Psoas muscle (tissue), 8 donors: ENCODE results near the gene PEX11G. TPM values are rescaled to one million over a fixed set of nuclear protein-coding genes. Genes with fewer than 3 reads are reported as not detected.

Experiments
- ATAC-seq, 4 donors: fragments of 200-7000 bp; cut with Tn5 transposase; one replicate each; pipeline ENCODE4 v1.9.1; 2020; ENCODE audit warnings: moderate library complexity in 3 of 4, mild to moderate bottlenecking in 2 of 4
- DNase-seq, 2 donors: peaks; one replicate each; pipeline ENCODE4 v3.0.0-alpha.2; 2020
- H3K27ac ChIP-seq: fragments of 200-600 bp; one replicate; pipeline ENCODE4 v1.8.0; 2022
- H3K27me3 ChIP-seq, 3 donors: fragments of 200-600 bp in 1 of 3; one replicate each; pipeline versions ENCODE4 v1.6.1 to v1.8.0; 2013 to 2022; ENCODE audit warnings: low read length in 2 of 3, mild to moderate bottlenecking in 2 of 3, moderate library complexity in 1 of 3; ENCODE audit not compliant: insufficient read depth in 3 of 3
- H3K36me3 ChIP-seq, 2 donors: fragments of 200-600 bp in 1 of 2; one replicate each; pipeline versions ENCODE4 v1.6.1 to v1.8.0; 2013 to 2022; ENCODE audit warnings: low read depth in 1 of 2, mild to moderate bottlenecking in 1 of 2, moderate library complexity in 1 of 2; ENCODE audit not compliant: insufficient read depth in 1 of 2
- H3K4me1 ChIP-seq: fragments of 200-600 bp; one replicate; pipeline ENCODE4 v1.8.0; 2022
- H3K4me3 ChIP-seq: fragments of 200-600 bp; one replicate; pipeline ENCODE4 v1.8.0; 2022; ENCODE audit warnings: mild to moderate bottlenecking
- H3K9me3 ChIP-seq: fragments of 200-600 bp; one replicate; pipeline ENCODE4 v1.8.0; 2022
- WGBS, 3 donors: extraction: QIAGEN DNeasy Blood & Tissue Kit; methylation state at CpG; one replicate each; pipeline versions ENCODE4 v1.1.6 to v1.1.7; 2013; 5-methylcytosine and 5-hydroxymethylcytosine counted together
- intact Hi-C, 2 donors: fragments of 100-400 bp; cut with DNase I; formaldehyde crosslinking; loops; one replicate each; pipeline versions ENCODE4 v1.11.0 to v1.14.2; 2022
- polyA plus RNA-seq, 3 donors: library from polyadenylated mRNA; stranded (reverse); fragments of 200-250 nt; gene quantifications; one replicate each; pipeline ENCODE4 v1.2.3, GENCODE V29; 2013
- total RNA-seq, 4 donors: library from RNA; stranded (reverse); fragmentation: NEBNext Ultra II Directional in 2 of 4; extraction: Animal tissue kit (Norgen Biotek cat#: 25700) in 2 of 4; gene quantifications; one replicate each; pipeline versions ENCODE4 v1.2.1 to v1.2.4, GENCODE V29; 2021 to 2023
- TF ChIP-seq, protein P1 (sequence below): fragments of 200-600 bp; IDR thresholded peaks from one replicate; pipeline ENCODE4 v1.8.0; 2022; ENCODE audit warnings: antibody characterized with exemption
- donor health status: healthy with polysubstance abuse.
- donor health status: DM: no; HTN: no; CAD: no; lungs with moderate emphysema.
- donor health status: Bipolar disorder and iron deficiency.
- donor health status: healthy.
- donor health status: DM: yes; HTN: yes; CAD: no.
- donor health status: DM: no; HTN: no; CAD: no.
- donor health status: DM: no; HTN: no; CAD: no.
- donor health status: DM: yes; HTN: yes; CAD: no.

The PEX11G gene
- total and polyA plus RNA-seq, 7 donors, result 1.0 to 1.4 (median 1.1) TPM

DNA sequence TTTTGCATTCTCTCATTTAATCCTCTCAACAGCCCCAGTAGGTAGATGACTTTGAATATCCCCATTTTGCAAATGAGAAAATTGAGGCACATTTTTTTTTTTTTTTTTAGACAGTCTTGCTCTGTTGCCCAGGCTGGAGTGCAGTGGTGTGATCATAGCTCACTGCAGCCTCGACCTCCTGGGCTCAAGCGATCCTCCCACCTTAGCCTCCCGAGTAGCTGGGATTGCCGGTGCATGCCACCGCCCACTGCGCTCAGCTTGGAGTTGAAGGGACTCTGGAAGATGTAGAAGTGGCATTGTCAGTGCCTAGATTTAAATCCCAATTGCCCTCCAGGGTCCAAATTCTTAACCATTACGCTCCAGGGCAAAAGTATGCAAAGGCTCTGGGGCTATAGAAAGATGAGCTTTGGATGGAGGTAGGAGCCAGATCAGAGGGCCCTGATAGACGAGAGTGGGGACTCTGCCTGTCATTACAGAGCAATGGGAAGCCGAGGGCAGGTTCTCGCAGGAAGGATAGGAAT is 32.8 kb upstream of the PEX11G start:
- DNase-seq, result no peak
- intact Hi-C loops, result loop anchor here in 1 of 2 donors (10.0 kb wide), 1 partner anchor 127 kb away; no protein-coding TSS in a partner anchor

DNA sequence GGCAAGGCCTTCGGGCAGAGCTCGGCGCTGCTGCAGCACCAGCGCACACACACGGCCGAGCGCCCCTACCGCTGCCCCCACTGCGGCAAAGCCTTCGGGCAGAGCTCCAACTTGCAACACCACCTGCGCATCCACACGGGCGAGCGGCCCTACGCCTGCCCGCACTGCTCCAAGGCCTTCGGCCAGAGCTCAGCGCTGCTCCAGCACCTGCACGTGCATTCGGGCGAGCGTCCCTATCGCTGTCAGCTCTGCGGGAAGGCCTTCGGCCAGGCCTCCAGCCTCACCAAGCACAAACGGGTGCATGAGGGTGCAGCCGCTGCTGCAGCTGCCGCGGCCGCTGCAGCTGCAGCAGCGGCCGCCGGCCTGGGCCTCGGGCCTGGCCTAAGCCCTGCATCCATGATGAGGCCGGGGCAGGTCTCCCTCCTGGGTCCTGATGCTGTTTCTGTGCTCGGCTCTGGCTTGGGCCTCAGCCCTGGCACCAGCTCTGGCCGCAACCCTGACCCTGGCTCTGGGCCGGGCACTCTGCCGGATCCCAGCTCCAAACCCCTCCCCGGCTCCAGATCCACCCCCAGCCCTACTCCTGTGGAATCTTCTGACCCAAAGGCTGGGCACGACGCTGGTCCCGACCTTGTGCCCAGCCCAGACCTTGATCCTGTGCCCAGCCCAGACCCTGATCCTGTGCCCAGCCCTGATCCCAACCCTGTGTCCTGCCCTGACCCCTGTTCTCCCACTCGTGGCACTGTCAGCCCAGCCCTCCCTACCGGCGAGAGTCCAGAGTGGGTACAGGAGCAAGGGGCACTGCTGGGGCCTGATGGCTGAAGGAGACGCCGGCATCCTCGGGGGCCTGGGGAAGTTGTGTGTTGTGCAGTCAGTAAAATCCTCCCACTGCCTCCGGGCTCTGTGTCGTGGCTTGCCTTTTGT is 31.6 kb upstream of the PEX11G start:
- Histone ChIP-seq H3K4me1 (peaks cover 27% of the 10 kb centered on the region), H3K9me3 (no peaks in the 10 kb centered on the region), H3K4me3 (no peak overlapping the region), H3K27me3 (no peaks in the 10 kb centered on the region), H3K27ac (no peak overlapping the region), H3K36me3 (peaks cover 0 to 25% of the 10 kb centered on the region in 2 donors)
- intact Hi-C loops, result loop anchor here in 1 of 2 donors (10.0 kb wide), 1 partner anchor 126 kb away; no protein-coding TSS in a partner anchor
- WGBS, 3 donors, result 70 to 81% (median 70%) methylated on average over 50 to 51 of the region's 51 CpGs
- DNase-seq (no peak), ATAC-seq (no peak)
- TF ChIP-seq, protein P1, sequence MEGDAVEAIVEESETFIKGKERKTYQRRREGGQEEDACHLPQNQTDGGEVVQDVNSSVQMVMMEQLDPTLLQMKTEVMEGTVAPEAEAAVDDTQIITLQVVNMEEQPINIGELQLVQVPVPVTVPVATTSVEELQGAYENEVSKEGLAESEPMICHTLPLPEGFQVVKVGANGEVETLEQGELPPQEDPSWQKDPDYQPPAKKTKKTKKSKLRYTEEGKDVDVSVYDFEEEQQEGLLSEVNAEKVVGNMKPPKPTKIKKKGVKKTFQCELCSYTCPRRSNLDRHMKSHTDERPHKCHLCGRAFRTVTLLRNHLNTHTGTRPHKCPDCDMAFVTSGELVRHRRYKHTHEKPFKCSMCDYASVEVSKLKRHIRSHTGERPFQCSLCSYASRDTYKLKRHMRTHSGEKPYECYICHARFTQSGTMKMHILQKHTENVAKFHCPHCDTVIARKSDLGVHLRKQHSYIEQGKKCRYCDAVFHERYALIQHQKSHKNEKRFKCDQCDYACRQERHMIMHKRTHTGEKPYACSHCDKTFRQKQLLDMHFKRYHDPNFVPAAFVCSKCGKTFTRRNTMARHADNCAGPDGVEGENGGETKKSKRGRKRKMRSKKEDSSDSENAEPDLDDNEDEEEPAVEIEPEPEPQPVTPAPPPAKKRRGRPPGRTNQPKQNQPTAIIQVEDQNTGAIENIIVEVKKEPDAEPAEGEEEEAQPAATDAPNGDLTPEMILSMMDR, result no peak

More for the DNA sequence above, 32.8 kb upstream of the PEX11G start:
- peaks cover 0 to 33% of the 10 kb centered on the region in 2 donors for H3K36me3 ChIP-seq
- no peaks in the 10 kb centered on the region for H3K27me3 ChIP-seq
- TF ChIP-seq, protein P1, result no peak
- WGBS, 3 donors, result 45 to 47% (median 47%) methylated on average over 10 of the region's 10 CpGs
- H3K4me3 ChIP-seq, result peak overlapping the region; percentile 88
- H3K9me3 ChIP-seq, result no peaks in the 10 kb centered on the region
- peak overlapping the region; percentile 57 for H3K27ac ChIP-seq
- peaks cover 26% of the 10 kb centered on the region for H3K4me1 ChIP-seq
- ATAC-seq, result no peak

DNA sequence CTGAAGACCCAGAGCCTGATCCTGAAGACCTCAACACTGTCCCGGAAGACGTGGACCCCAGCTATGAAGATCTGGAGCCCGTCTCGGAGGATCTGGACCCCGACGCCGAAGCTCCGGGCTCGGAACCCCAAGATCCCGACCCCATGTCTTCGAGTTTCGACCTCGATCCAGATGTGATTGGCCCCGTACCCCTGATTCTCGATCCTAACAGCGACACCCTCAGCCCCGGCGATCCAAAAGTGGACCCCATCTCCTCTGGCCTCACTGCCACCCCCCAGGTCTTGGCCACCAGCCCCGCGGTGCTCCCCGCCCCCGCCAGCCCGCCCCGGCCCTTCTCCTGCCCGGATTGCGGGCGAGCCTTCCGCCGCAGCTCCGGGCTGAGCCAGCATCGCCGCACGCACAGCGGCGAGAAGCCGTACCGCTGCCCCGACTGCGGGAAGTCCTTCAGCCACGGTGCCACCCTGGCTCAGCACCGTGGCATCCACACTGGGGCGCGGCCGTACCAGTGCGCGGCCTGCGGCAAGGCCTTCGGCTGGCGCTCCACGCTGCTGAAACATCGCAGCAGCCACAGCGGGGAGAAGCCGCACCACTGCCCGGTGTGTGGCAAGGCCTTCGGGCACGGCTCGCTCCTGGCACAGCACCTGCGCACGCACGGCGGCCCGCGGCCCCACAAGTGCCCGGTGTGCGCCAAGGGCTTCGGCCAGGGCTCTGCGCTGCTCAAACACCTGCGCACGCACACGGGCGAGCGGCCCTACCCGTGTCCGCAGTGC is 30.7 kb upstream of the PEX11G start:
- Histone ChIP-seq H3K27me3 (no peaks in the 10 kb centered on the region), H3K27ac (no peak overlapping the region), H3K4me1 (peaks cover 27% of the 10 kb centered on the region), H3K9me3 (no peaks in the 10 kb centered on the region), H3K4me3 (no peak overlapping the region), H3K36me3 (peaks cover 0 to 16% of the 10 kb centered on the region in 2 donors)
- TF ChIP-seq, protein P1, result no peak
- no peak for ATAC-seq
- intact Hi-C loops, result loop anchor here in 1 of 2 donors (10.0 kb wide), 1 partner anchor 125 kb away; no protein-coding TSS in a partner anchor
- 96 to 98% (median 96%) methylated on average over 72 to 74 of the region's 74 CpGs for WGBS, 3 donors
- DNase-seq, result no peak

DNA sequence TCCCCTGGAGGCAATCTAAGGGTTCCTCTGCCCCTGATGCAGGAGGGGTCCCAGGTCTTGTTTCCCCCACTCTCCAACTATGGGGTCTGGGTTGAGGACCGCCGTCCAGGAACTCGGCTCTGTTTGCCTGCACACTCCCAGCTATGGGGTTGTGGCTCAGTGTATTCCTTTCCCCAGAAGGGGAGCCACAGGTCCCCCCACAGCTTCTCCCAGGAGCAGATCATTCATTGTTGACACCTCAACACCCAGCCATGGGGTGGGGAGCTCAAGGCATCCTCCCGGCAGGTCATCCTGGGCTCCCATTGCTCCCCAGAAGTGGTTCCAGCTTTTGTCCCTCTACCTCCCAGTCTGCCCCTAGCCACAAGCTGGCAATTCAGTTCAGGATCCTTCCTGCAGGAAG is 28.0 kb upstream of the PEX11G start:
- ATAC-seq, result no peak
- H3K27ac ChIP-seq, result peak overlapping the region; percentile 81
- no peak for DNase-seq
- H3K4me1 ChIP-seq, result peaks cover 15% of the 10 kb centered on the region
- H3K9me3 ChIP-seq, result no peaks in the 10 kb centered on the region
- H3K4me3 ChIP-seq, result peak overlapping the region; percentile 88
- H3K36me3 ChIP-seq, result peaks cover 0 to 12% of the 10 kb centered on the region in 2 donors
- intact Hi-C loops, result no loop called here
- TF ChIP-seq, protein P1, result no peak
- 42 to 46% (median 45%) methylated on average over 4 of the region's 4 CpGs for WGBS, 3 donors
- H3K27me3 ChIP-seq, result no peaks in the 10 kb centered on the region
